B cell (primary cell): Measurements from ENCODE around the gene TRIM43. TPM values are rescaled to one million over a fixed set of nuclear protein-coding genes. Genes with fewer than 3 reads are reported as not detected.
"Not testable (repeated sequence)": the region's sequence is repeated elsewhere in the genome, so short reads cannot be mapped to it uniquely, and the experiment has no call there.

Experiments
- ATAC-seq: fragments of 200-7000 bp; cut with Tn5 transposase; one replicate; pipeline ENCODE4 v1.10.0; 2021; ENCODE audit warnings: low read depth, mild to moderate bottlenecking, moderate number of reproducible peaks, moderate library complexity
- CTCF ChIA-PET: fragments of 350-600 bp; sonication (Branson Sonifier 250); formaldehyde crosslinking; loops from one replicate; lab custom pipeline; 2021; ENCODE audit warnings: antibody characterized with exemption, inconsistent platforms; lab: Charles Lee
- POLR2A ChIA-PET: fragments of 350-600 bp; sonication (Branson Sonifier 250); formaldehyde crosslinking; loops from one replicate; lab custom pipeline; 2021; ENCODE audit warnings: antibody characterized with exemption; lab: Charles Lee
- DNase-seq: peaks from one replicate; pipeline ENCODE4 v3.0.0; 2013
- H2AFZ ChIP-seq: 2 replicates; pipeline ENCODE4 v1.6.1; 2012; ENCODE audit warnings: mild to moderate bottlenecking, low read depth, low read length; ENCODE audit not compliant: insufficient read depth, poor library complexity, severe bottlenecking
- H3K27ac ChIP-seq, 2 donors: 1 replicate in 1 of 2; 2 replicates in 1 of 2; pipeline ENCODE4 v1.5.1; 2012 to 2013; ENCODE audit warnings: low read length in 2 of 2, mild to moderate bottlenecking in 2 of 2, moderate library complexity in 1 of 2
- H3K27me3 ChIP-seq, 4 experiments: fragments of 200-600 bp in 1 of 4; sonication (generic) in 1 of 4; replicated peaks in 1 of 4; 1 replicate in 2 of 4; 2 replicates in 2 of 4; pipeline versions ENCODE4 v1.6.1 to v1.7.0; 2013 to 2016; ENCODE audit warnings: low read length in 3 of 4, mild to moderate bottlenecking in 2 of 4, mixed read lengths in 1 of 4, moderate library complexity in 1 of 4; ENCODE audit not compliant: insufficient read depth in 4 of 4, control insufficient read depth in 3 of 4; ENCODE audit errors: control extremely low read depth in 1 of 4
- H3K36me3 ChIP-seq, 2 experiments: replicated peaks in 1 of 2; 1 replicate in 1 of 2; 2 replicates in 1 of 2; pipeline versions ENCODE4 v1.6.1 to v1.7.1; 2013; ENCODE audit warnings: low read length in 1 of 2; ENCODE audit not compliant: insufficient read depth in 2 of 2, control insufficient read depth in 1 of 2; ENCODE audit errors: control extremely low read depth in 1 of 2, extremely low read depth in 1 of 2
- H3K4me1 ChIP-seq, 2 donors: fragments of 200-600 bp in 1 of 2; sonication (generic) in 1 of 2; 1 replicate in 1 of 2; 2 replicates in 1 of 2; pipeline versions ENCODE4 v1.5.1 to v1.6.1; 2013 to 2017; ENCODE audit warnings: low read length in 2 of 2; ENCODE audit not compliant: control insufficient read depth in 2 of 2, insufficient read depth in 2 of 2
- H3K4me2 ChIP-seq: replicated peaks from 2 replicates; pipeline ENCODE3; 2012; ENCODE audit warnings: mild to moderate bottlenecking, low read depth, low read length; ENCODE audit not compliant: poor library complexity, severe bottlenecking
- H3K4me3 ChIP-seq, 5 experiments: fragments of 200-600 bp in 1 of 5; sonication (generic) in 1 of 5; 1 replicate in 3 of 5; 2 replicates in 2 of 5; pipeline versions ENCODE4 v1.5.1 to v1.7.0; 2011 to 2016; ENCODE audit warnings: low read length in 4 of 5, mild to moderate bottlenecking in 4 of 5, low read depth in 2 of 5, control low read depth in 1 of 5, moderate library complexity in 1 of 5; ENCODE audit not compliant: insufficient read depth in 1 of 5; ENCODE audit errors: control extremely low read depth in 1 of 5, extremely low read depth in 1 of 5
- H3K79me2 ChIP-seq: fragments of 200-600 bp; sonication (generic); one replicate; pipeline ENCODE4 v1.6.0; 2016; ENCODE audit warnings: low read length; ENCODE audit not compliant: control insufficient read depth, insufficient read depth
- H3K9ac ChIP-seq: fragments of 200-600 bp; sonication (generic); 2 replicates; pipeline ENCODE4 v1.6.1; 2017; ENCODE audit warnings: mild to moderate bottlenecking, low read length, moderate library complexity
- H3K9me3 ChIP-seq, 3 donors: one replicate each; pipeline versions ENCODE4 v1.6.1 to v1.7.1; 2013; ENCODE audit warnings: low read length in 2 of 3; ENCODE audit not compliant: control insufficient read depth in 2 of 3, insufficient read depth in 1 of 3; ENCODE audit errors: control extremely low read depth in 1 of 3
- H4K20me1 ChIP-seq: 2 replicates; pipeline ENCODE4 v1.6.0; 2012; ENCODE audit warnings: mild to moderate bottlenecking, low read length; ENCODE audit not compliant: insufficient read depth, control insufficient read depth, poor library complexity, severe bottlenecking
- H3K27ac Mint-ChIP-seq: one replicate; pipeline ENCODE4 v1.8.0; 2021; ENCODE audit warnings: mixed read lengths
- H3K27me3 Mint-ChIP-seq: one replicate; pipeline ENCODE4 v1.8.0; 2021; ENCODE audit warnings: mixed read lengths
- H3K4me1 Mint-ChIP-seq: one replicate; pipeline ENCODE4 v1.8.0; 2021; ENCODE audit warnings: mixed read lengths
- H3K4me3 Mint-ChIP-seq: one replicate; pipeline ENCODE4 v1.8.0; 2021; ENCODE audit warnings: mixed read lengths
- H3K9me3 Mint-ChIP-seq: one replicate; pipeline ENCODE4 v1.8.0; 2022; ENCODE audit warnings: mixed read lengths; ENCODE audit not compliant: insufficient read depth
- WGBS: methylation state at CpG from one replicate; pipeline ENCODE4 v1.1.5; 2013; ENCODE audit warnings: missing lambda C conversion rate; ENCODE audit not compliant: insufficient coverage; 5-methylcytosine and 5-hydroxymethylcytosine counted together
- intact Hi-C: fragments of 100-400 bp; cut with micrococcal nuclease; formaldehyde crosslinking; loops from one replicate; pipeline ENCODE4 v1.10.0; 2022
- polyA plus RNA-seq: library from polyadenylated mRNA; depleted of rRNA; stranded (reverse); fragments of >200 nt; gene quantifications from 2 replicates; pipeline ENCODE4 v1.2.3, GENCODE V29; 2012
- total RNA-seq, 2 donors: library from RNA; stranded (reverse); fragments of 120-200 nt in 1 of 2; gene quantifications; 1 replicate in 1 of 2; 2 replicates in 1 of 2; pipeline versions ENCODE4 v1.2.3 to v1.2.4, GENCODE V29; 2013 to 2022

Gene TRIM43
- total and polyA plus RNA-seq, 2 donors (not counting 1 experiment from before 2014, with no cell fraction given): not detected

DNA sequence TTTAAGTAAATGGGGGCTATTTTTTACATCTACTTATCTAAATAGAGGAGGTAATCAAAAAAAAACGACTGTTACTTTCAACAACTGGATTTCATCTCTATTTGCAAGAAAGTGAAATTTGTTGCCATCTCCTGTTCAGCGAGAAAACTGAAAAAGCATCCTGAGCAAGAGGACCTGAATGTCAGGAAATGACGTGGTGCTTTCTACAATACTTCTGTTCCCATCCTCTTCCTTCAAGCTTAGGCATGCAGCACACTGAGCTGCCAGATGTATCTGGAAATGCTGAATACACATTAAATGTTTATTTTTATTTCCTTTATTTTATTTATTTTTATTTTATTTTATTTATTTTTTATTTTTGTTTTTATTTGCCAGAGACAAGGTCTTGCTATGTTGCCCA is 21.2 kb downstream of the TRIM43 start:
- H3K27me3 Mint-ChIP-seq, H3K4me3 ChIP-seq: not testable (repeated sequence)

DNA sequence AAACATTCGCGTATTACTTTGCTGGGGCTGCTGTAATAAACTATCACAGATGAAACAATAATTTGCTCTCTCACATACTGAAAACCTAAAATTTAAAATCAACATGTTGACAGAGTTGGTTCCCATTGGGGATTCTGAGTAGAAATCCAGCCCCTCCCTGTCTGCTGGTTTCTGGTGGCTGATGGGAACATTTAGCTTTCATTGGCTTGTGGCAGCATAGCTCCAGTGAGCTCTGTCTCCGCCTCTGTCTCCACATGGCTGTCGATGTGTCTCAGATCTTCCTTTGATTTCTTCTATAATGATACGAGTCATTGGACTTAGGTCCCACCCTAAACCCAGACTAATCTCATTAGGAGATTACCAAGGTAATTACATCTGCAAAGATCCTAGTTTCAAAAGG is 30.9 kb downstream of the TRIM43 start:
- no CpG with 5 or more reads among the region's 5 CpGs for whole genome bisulfite sequencing
- CTCF ChIA-PET, H3K4me3 Mint-ChIP-seq, H3K27me3 Mint-ChIP-seq, intact Hi-C loops, H3K4me1 ChIP-seq, H3K4me2 ChIP-seq, ATAC-seq, H3K27me3 ChIP-seq, H3K79me2 ChIP-seq, DNase-seq, H4K20me1 ChIP-seq, H3K27ac Mint-ChIP-seq, H3K36me3 ChIP-seq, H3K4me3 ChIP-seq, H3K4me1 Mint-ChIP-seq, H2AFZ ChIP-seq, H3K27ac ChIP-seq, H3K9me3 ChIP-seq, H3K9me3 Mint-ChIP-seq, POLR2A ChIA-PET, H3K9ac ChIP-seq: not testable (repeated sequence)

More for the DNA sequence above, 21.2 kb downstream of the TRIM43 start:
- ATAC-seq, H3K79me2 ChIP-seq, H4K20me1 ChIP-seq, POLR2A ChIA-PET, intact Hi-C loops, H3K27me3 ChIP-seq, H3K27ac ChIP-seq, H3K4me2 ChIP-seq, DNase-seq, H3K27ac Mint-ChIP-seq, CTCF ChIA-PET, H3K4me3 Mint-ChIP-seq, H3K9me3 Mint-ChIP-seq, H3K4me1 Mint-ChIP-seq, H3K4me1 ChIP-seq, H2AFZ ChIP-seq, H3K36me3 ChIP-seq, H3K9me3 ChIP-seq, H3K9ac ChIP-seq: not testable (repeated sequence)
- no CpG with 5 or more reads among the region's 3 CpGs for WGBS

DNA sequence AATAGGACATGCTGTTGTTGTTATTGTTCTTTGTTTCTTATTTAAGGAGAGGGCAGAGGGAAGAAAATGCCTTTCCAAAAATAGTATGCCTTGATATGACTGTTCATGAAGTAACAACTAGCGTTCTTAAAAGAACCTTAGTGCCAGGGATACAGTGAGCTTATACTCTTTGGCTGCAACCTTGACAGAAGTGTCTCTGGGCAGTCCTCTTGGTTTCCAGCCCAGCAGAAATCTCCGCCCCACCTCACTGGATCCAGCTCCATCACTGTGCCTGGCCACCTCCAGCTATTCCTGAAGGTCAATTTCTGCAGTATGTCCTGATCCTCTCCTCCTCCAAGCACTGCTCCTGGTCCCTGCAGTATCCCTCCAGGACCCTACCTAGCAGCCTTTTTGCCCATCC is 39.2 kb downstream of the TRIM43 start:
- H3K9me3 Mint-ChIP-seq, DNase-seq, CTCF ChIA-PET, H3K4me2 ChIP-seq, H3K4me3 Mint-ChIP-seq, H3K27ac Mint-ChIP-seq, H4K20me1 ChIP-seq, H3K9me3 ChIP-seq, H3K4me1 Mint-ChIP-seq, H3K9ac ChIP-seq, H2AFZ ChIP-seq, ATAC-seq, H3K27ac ChIP-seq, POLR2A ChIA-PET, H3K79me2 ChIP-seq, H3K4me1 ChIP-seq, H3K36me3 ChIP-seq, intact Hi-C loops, H3K27me3 ChIP-seq, H3K4me3 ChIP-seq, H3K27me3 Mint-ChIP-seq: not testable (repeated sequence)
- WGBS: no CpG with 5 or more reads among the region's 2 CpGs

DNA sequence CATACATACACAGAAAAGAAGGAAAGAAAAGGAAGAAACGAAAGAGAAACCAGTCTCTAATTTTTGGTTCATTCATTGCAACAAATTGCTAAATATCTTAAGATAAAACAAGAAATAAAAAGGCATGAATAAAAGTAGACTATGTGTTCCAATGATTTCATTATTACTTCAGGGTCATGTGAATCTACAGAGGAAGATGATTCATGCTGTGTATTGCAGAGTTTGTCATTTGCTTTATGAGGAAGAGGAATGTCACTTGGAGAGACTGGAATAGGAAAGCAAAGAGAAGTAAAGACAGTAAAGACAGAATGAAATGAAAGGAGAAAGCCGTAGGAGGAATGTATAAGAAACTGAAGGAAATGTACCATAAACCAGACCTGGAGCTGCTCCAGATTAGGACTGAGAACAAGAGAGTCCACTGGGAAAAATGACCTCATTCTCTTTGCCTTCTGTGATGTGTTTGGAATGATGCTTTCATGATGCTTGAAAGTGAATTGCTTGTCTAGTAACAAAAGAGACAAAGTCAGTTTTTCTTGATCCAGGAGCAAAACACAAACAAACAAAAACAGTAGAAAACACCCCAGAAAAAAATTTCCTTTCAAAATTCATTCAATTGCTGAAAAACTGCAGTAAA is 41.9 kb downstream of the TRIM43 start:
- H3K27ac Mint-ChIP-seq, intact Hi-C loops, H3K9me3 ChIP-seq, H3K79me2 ChIP-seq, H3K9me3 Mint-ChIP-seq, H2AFZ ChIP-seq, H3K9ac ChIP-seq, H3K4me1 Mint-ChIP-seq, ATAC-seq, H3K4me2 ChIP-seq, H4K20me1 ChIP-seq, H3K4me3 Mint-ChIP-seq, DNase-seq, H3K4me1 ChIP-seq, CTCF ChIA-PET, POLR2A ChIA-PET, H3K27me3 Mint-ChIP-seq, H3K36me3 ChIP-seq, H3K27me3 ChIP-seq, H3K4me3 ChIP-seq, H3K27ac ChIP-seq: not testable (repeated sequence)
- WGBS: no CpG with 5 or more reads among the region's 2 CpGs
